Skin epidermis (tissue), 12 donors: ENCODE results near the gene AGPAT1.

Experiments used
- H3K27ac ChIP-seq, 21 experiments: fragments of 200-600 bp; sonication (generic) in 11 of 21; one replicate each; pipeline ENCODE4 v1.5.0; 2020; ENCODE audit warnings: mild to moderate bottlenecking in 3 of 21, inconsistent platforms in 2 of 21, moderate library complexity in 2 of 21
- H3K4me3 ChIP-seq, 7 experiments: fragments of 200-600 bp; sonication (generic) in 2 of 7; one replicate each; pipeline ENCODE4 v1.5.0; 2020; ENCODE audit warnings: inconsistent platforms in 2 of 7, mild to moderate bottlenecking in 2 of 7, moderate library complexity in 1 of 7

The AGPAT1 gene

GRCh38 chr6:32129297-32130088 lies 46.4 kb downstream of the AGPAT1 start:
- H3K27ac ChIP-seq, result peak overlapping the region in 20 of 21 experiments; percentile 72 to 96 (median 88)
- H3K4me3 ChIP-seq, result peak overlapping the region; percentile 43 to 82 (median 62)

DNA sequence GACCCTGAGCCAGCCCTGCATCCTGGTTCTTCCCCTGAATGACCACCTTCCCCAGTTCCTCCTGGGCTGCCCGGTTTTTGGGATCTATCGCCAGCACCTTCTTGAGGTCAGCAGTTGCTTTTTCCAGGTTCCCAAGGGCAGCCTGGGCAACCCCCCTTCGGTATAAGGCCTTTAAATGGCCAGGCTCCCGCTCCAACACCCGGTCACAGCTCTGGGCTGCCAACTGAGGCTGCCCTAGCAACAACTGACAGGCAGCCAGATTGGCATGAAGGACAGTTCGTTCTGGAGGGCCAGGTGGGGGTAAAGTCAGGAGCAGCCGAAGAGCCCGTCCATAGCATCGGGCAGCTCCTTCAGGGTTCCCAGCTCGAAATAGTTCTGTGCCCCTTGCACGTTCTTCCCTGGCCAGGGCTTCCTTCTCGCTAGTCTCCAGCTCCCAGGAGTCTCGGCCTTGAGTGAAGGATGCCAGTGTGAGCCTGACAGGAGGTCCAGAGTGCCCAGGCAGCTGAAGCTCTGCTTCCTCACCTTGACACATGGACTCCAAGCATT lies 47.1 kb downstream of the AGPAT1 start:
- H3K4me3 ChIP-seq, result peak overlapping the region in 6 of 7 experiments; percentile 45 to 96 (median 64)
- H3K27ac ChIP-seq, result peak overlapping the region in 19 of 21 experiments; percentile 37 to 96 (median 88)

GRCh38 chr6:32127717-32128592 lies 47.9 kb downstream of the AGPAT1 start, which contains the start of gene ATF6B:
Gene ATF6B, minus strand, starts transcription at chr6:32128246. Its CDS starts 39 bp downstream, at chr6:32128207.
- H3K27ac ChIP-seq, result peak within 1 kb of the TSS; percentile 35 to 96 (median 91)
- peak within 1 kb of the TSS; percentile 64 to 96 (median 82) for H3K4me3 ChIP-seq

DNA sequence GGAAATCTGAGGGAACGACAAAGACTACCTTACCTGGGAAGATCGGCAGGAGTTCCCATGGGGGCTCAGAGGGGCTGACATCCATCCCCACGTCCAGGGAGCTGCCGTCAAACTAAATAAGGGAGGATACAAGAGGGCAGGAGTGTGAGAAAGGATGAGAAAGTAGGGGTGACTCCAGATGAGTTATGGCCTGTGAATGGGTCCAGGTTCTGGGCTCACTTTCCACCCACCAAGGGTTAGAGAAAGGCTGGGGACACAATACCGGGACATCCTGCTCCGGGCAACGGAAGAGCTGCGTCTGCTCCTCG lies 48.5 kb downstream of the AGPAT1 start:
- peak overlapping the region; percentile 35 to 96 (median 91) for H3K27ac ChIP-seq
- peak overlapping the region; percentile 55 to 96 (median 82) for H3K4me3 ChIP-seq

DNA sequence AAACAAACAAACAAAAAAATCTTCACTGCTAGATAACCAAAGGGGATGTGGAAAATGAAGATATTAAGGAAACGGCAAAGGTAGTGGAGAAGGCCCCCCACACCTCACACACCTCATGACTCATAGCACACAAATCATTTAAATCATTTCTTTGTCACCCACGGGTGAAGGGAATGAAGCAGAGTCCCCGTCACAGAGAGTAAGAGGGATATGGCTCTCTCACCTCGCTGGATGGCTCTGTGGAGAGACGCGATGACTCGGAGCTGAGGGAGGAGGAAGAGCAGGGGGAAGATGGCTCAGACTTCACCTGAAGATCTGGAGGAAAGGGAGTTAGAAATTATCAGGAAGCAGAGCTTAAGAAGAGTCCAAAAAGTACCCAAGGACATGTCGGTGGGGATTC lies 49.0 kb downstream of the AGPAT1 start:
- peak overlapping the region in 11 of 21 experiments; percentile 84 to 96 (median 91) for H3K27ac ChIP-seq

GRCh38 chr6:32123681-32124080 lies 52.2 kb downstream of the AGPAT1 start:
- Histone ChIP-seq H3K27ac (no peak overlapping the region), H3K4me3 (no peak overlapping the region)

More for the DNA sequence above, 49.0 kb downstream of the AGPAT1 start:
- peak overlapping the region; percentile 55 to 96 (median 82) for H3K4me3 ChIP-seq

DNA sequence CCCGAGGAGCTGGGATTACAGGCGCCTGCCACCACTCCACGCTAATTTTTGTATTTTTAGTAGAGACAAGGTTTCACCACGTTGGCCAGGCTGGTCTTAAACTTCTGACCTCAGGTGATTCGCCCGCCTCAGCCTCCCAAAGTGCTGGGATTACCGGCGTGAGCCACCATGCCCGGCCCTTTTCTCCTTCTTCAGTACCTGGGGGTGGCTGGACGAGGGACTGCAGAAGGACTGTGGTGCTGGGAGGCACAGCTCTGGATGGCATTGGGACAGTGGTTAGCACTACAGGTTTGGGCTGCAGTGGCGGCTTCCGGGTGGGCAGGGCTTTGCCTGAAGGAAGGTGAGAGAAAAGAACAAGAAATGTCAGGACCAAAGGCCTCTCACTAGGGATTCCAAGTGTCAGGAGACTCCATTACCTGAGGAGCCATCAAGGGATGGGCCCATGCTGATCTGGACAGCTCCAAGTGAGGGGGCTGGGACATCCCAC lies 55.3 kb downstream of the AGPAT1 start:
- H3K27ac ChIP-seq, result no peak overlapping the region
- H3K4me3 ChIP-seq, result no peak overlapping the region

GRCh38 chr6:32118782-32119628 lies 56.9 kb downstream of the AGPAT1 start:
- peak overlapping the region in 10 of 21 experiments; percentile 3 to 58 (median 34) for H3K27ac ChIP-seq

More at GRCh38 chr6:32118782-32119628, 56.9 kb downstream of the AGPAT1 start:
- H3K4me3 ChIP-seq, result no peak overlapping the region
